HG03280 (cell line): ENCODE measurements around the gene GPX3.

ENCODE experiments used
- ATAC-seq: cut with Tn5 transposase; IDR thresholded peaks from one replicate; pipeline ENCODE4 v1.9.1; 2021; ENCODE audit warnings: mild to moderate bottlenecking, moderate library complexity; ENCODE audit not compliant: unreplicated experiment

Gene GPX3

DNA sequence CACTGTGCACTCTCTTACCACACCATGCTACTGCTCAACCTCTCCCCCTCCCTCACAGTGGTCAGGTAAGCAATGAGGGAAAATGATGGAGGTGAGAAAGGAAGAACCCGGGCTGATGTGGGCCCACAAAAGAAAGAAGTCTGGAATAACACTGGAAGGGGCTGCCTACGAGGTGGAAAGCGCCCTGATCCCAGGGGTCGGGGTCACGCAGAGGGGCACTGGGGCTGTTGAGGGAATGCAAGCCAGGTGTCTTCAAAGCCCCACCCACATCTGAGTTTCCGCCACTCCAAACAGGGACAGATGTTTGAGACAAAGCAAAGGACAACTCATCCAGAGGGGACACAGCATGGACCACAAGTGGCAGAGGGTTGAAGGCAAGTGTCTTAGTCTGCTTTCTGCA is 56.2 kb downstream of the GPX3 start:
- ATAC-seq: no peak

DNA sequence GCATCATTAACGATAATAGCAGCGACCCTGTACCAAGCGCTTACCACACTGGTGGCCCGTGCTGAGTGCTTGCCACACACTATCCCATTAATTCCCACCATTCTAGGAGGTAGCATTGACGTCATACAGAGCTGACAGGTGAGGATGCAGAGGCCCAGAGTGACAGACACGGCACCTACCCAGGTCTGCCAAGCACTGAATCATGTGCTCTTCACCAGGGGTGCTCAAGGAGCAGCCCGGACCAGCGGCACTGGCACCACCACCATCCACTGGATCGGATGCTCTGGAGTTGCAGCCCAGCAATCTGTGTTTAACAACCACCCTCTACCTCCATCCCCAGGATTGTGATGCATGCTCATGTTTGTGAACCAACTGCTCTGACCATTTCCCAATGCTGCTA is 57.0 kb downstream of the GPX3 start:
- no peak for ATAC-seq

- no peak for ATAC-seq
Measured at GRCh38 chr5:151077967-151078366, 57.6 kb downstream of the GPX3 start.
